Measurements from ENCODE around the gene LRP2.

Gene LRP2

GRCh38 chr2:169108099-169108884 lies 254.0 kb downstream of the LRP2 start:
- no peak for DNase-seq (ENCODE audit: extremely low read depth, low read depth)
- TF ChIP-seq CTCF (IDR thresholded peaks at IDR 0.05; ENCODE audit: low read depth, low read length), result no peak

- TF ChIP-seq CTCF (IDR thresholded peaks at IDR 0.05; ENCODE audit: low read depth, low read length), result no peak
- DNase-seq (ENCODE audit: extremely low read depth, low read depth), result no peak
Measured at GRCh38 chr2:169107645-169108044, 254.7 kb downstream of the LRP2 start.

- no peak for DNase-seq (ENCODE audit: extremely low read depth, low read depth)
Measured at GRCh38 chr2:169106563-169107545, 255.5 kb downstream of the LRP2 start.

GRCh38 chr2:169106134-169106533 lies 256.2 kb downstream of the LRP2 start:
- no peak for TF ChIP-seq CTCF (IDR thresholded peaks at IDR 0.05; ENCODE audit: low read depth, low read length)
- no peak for DNase-seq (ENCODE audit: extremely low read depth, low read depth)

More at GRCh38 chr2:169106563-169107545, 255.5 kb downstream of the LRP2 start:
- no peak for TF ChIP-seq CTCF (IDR thresholded peaks at IDR 0.05; ENCODE audit: low read depth, low read length)

GRCh38 chr2:169105476-169105875 lies 256.9 kb downstream of the LRP2 start:
- no peak for TF ChIP-seq CTCF (IDR thresholded peaks at IDR 0.05; ENCODE audit: low read depth, low read length)
- DNase-seq (ENCODE audit: extremely low read depth, low read depth), result no peak

- no peak for TF ChIP-seq CTCF (IDR thresholded peaks at IDR 0.05; ENCODE audit: low read depth, low read length)
- no peak for DNase-seq (ENCODE audit: extremely low read depth, low read depth)
Measured at GRCh38 chr2:169104848-169105247, 257.5 kb downstream of the LRP2 start.
